HFF-Myc (cell line): Measurements from ENCODE around the gene KLHDC3.

Experiments
- DNase-seq: peaks from one replicate; pipeline ENCODE4 v3.0.0-alpha.2; 2011; ENCODE audit warnings: low read depth; ENCODE audit errors: extremely low read depth
- H3K4me3 ChIP-seq: replicated peaks from 2 replicates; pipeline ENCODE4 v1.5.1; 2011; ENCODE audit warnings: low read depth, mild to moderate bottlenecking, control low read depth, low read length
- CTCF ChIP-seq: IDR thresholded peaks from 2 replicates; pipeline ENCODE4 v1.5.1; 2012; ENCODE audit warnings: mild to moderate bottlenecking, low read depth, low read length, control low read depth; ENCODE audit errors: missing control alignments

The KLHDC3 gene

GRCh38 chr6:43006251-43006650, 7.8 kb upstream of the KLHDC3 start:
- no peak for TF ChIP-seq CTCF
- DNase-seq, result no peak
- H3K4me3 ChIP-seq, result no peak overlapping the region

- no peak for DNase-seq
- H3K4me3 ChIP-seq, result no peak overlapping the region
- no peak for TF ChIP-seq CTCF
Observed at GRCh38 chr6:43007126-43007525, 6.9 kb upstream of the KLHDC3 start.

- TF ChIP-seq CTCF, result peak; percentile 60
Observed at GRCh38 chr6:43009124-43009523, 4.9 kb upstream of the KLHDC3 start.

GRCh38 chr6:43011207-43011606, 2.8 kb upstream of the KLHDC3 start:
- TF ChIP-seq CTCF, result no peak
- H3K4me3 ChIP-seq, result no peak overlapping the region
- DNase-seq, result no peak

More at GRCh38 chr6:43009124-43009523, 4.9 kb upstream of the KLHDC3 start:
- DNase-seq, result no peak
- H3K4me3 ChIP-seq, result no peak overlapping the region

- no peak for DNase-seq
- no peak for TF ChIP-seq CTCF
- peak overlapping the region; percentile 91 for H3K4me3 ChIP-seq
Observed at GRCh38 chr6:43012364-43012763, 1.7 kb upstream of the KLHDC3 start.

- H3K4me3 ChIP-seq, result peak overlapping the region; percentile 91
- no peak for TF ChIP-seq CTCF
- DNase-seq, result no peak
Observed at GRCh38 chr6:43013097-43013842, 779 bp upstream of the KLHDC3 start.
